ENCODE measurements around the gene ANGPTL1.

The ANGPTL1 gene

GRCh38 chr1:178810585-178810984 lies 60.3 kb downstream of the ANGPTL1 start:
- Histone ChIP-seq H2BK15ac (replicated peaks; ENCODE audit: low read depth) (no peak overlapping the region), H2AK5ac (ENCODE audit: low read length) (no peak overlapping the region), H3K36me3 (ENCODE audit: control insufficient read depth, insufficient read depth, low read length) (no peaks in the 10 kb centered on the region), H4K8ac (ENCODE audit: low read depth, low read length) (no peak overlapping the region), H3K18ac (ENCODE audit: low read length) (no peak overlapping the region), H3K27me3 (ENCODE audit: insufficient read depth, low read length, poor library complexity) (no peaks in the 10 kb centered on the region), H4K5ac (ENCODE audit: low read length) (no peak overlapping the region), H2BK120ac (ENCODE audit: low read depth, low read length) (no peak overlapping the region), H3K9ac (ENCODE audit: low read length) (no peak overlapping the region), H2BK5ac (ENCODE audit: low read length) (no peak overlapping the region), H3K79me2 (ENCODE audit: control insufficient read depth, insufficient read depth, low read length) (no peaks in the 10 kb centered on the region), H3K4me1 (ENCODE audit: control insufficient read depth, low read depth, low read length) (no peaks in the 10 kb centered on the region), H3K4me2 (ENCODE audit: low read length) (no peak overlapping the region), H3K56ac (ENCODE audit: low read length) (no peak overlapping the region), H3K4me3 (ENCODE audit: low read length) (no peak overlapping the region), H3K79me1 (ENCODE audit: low read length) (no peaks in the 10 kb centered on the region), H3K4ac (ENCODE audit: low read depth, low read length) (no peak overlapping the region), H3K27ac (ENCODE audit: low read depth, low read length) (no peak overlapping the region), H3K23ac (ENCODE audit: low read length) (no peak overlapping the region)
- no peak for DNase-seq

GRCh38 chr1:178808529-178808928 lies 62.3 kb downstream of the ANGPTL1 start:
- H2AK5ac ChIP-seq (ENCODE audit: low read length): no peak overlapping the region
- DNase-seq: no peak
- H3K56ac ChIP-seq (ENCODE audit: low read length): no peak overlapping the region
- H3K79me2 ChIP-seq (ENCODE audit: control insufficient read depth, insufficient read depth, low read length): no peaks in the 10 kb centered on the region
- H3K36me3 ChIP-seq (ENCODE audit: control insufficient read depth, insufficient read depth, low read length): no peaks in the 10 kb centered on the region
- H3K79me1 ChIP-seq (ENCODE audit: low read length): no peaks in the 10 kb centered on the region
- no peak overlapping the region for H3K4ac ChIP-seq (ENCODE audit: low read depth, low read length)
- no peak overlapping the region for H3K23ac ChIP-seq (ENCODE audit: low read length)
- H4K5ac ChIP-seq (ENCODE audit: low read length): no peak overlapping the region
- H3K27me3 ChIP-seq (ENCODE audit: insufficient read depth, low read length, poor library complexity): no peaks in the 10 kb centered on the region
- H3K4me2 ChIP-seq (ENCODE audit: low read length): no peak overlapping the region
- H3K27ac ChIP-seq (ENCODE audit: low read depth, low read length): no peak overlapping the region
- H4K8ac ChIP-seq (ENCODE audit: low read depth, low read length): no peak overlapping the region
- H3K9ac ChIP-seq (ENCODE audit: low read length): no peak overlapping the region
- no peak overlapping the region for H2BK15ac ChIP-seq (replicated peaks; ENCODE audit: low read depth)
- no CpG with 5 or more reads among the region's 3 CpGs for WGBS (ENCODE audit: extremely low coverage, insufficient coverage, low lambda C conversion rate)
- H3K18ac ChIP-seq (ENCODE audit: low read length): no peak overlapping the region
- H3K4me3 ChIP-seq (ENCODE audit: low read length): no peak overlapping the region
- H3K4me1 ChIP-seq (ENCODE audit: control insufficient read depth, low read depth, low read length): no peaks in the 10 kb centered on the region
- no peak overlapping the region for H2BK5ac ChIP-seq (ENCODE audit: low read length)
- no peak overlapping the region for H2BK120ac ChIP-seq (ENCODE audit: low read depth, low read length)

- Histone ChIP-seq H3K18ac (ENCODE audit: low read length) (no peak overlapping the region), H3K79me1 (ENCODE audit: low read length) (no peaks in the 10 kb centered on the region), H3K27me3 (ENCODE audit: insufficient read depth, low read length, poor library complexity) (no peaks in the 10 kb centered on the region), H2BK15ac (replicated peaks; ENCODE audit: low read depth) (no peak overlapping the region), H3K56ac (ENCODE audit: low read length) (no peak overlapping the region), H3K4me1 (ENCODE audit: control insufficient read depth, low read depth, low read length) (no peaks in the 10 kb centered on the region), H3K9ac (ENCODE audit: low read length) (no peak overlapping the region), H4K8ac (ENCODE audit: low read depth, low read length) (no peak overlapping the region), H3K36me3 (ENCODE audit: control insufficient read depth, insufficient read depth, low read length) (no peaks in the 10 kb centered on the region), H4K5ac (ENCODE audit: low read length) (no peak overlapping the region), H2AK5ac (ENCODE audit: low read length) (no peak overlapping the region), H3K23ac (ENCODE audit: low read length) (no peak overlapping the region), H2BK120ac (ENCODE audit: low read depth, low read length) (no peak overlapping the region), H3K27ac (ENCODE audit: low read depth, low read length) (no peak overlapping the region), H3K4me2 (ENCODE audit: low read length) (no peak overlapping the region), H3K4me3 (ENCODE audit: low read length) (no peak overlapping the region), H3K79me2 (ENCODE audit: control insufficient read depth, insufficient read depth, low read length) (no peaks in the 10 kb centered on the region), H3K4ac (ENCODE audit: low read depth, low read length) (no peak overlapping the region), H2BK5ac (ENCODE audit: low read length) (no peak overlapping the region)
- no peak for DNase-seq
- no CpG with 5 or more reads among the region's 9 CpGs for WGBS (ENCODE audit: extremely low coverage, insufficient coverage, low lambda C conversion rate)
Measured at GRCh38 chr1:178806665-178807300, 64.1 kb downstream of the ANGPTL1 start.

- no CpG with 5 or more reads among the region's 3 CpGs for WGBS (ENCODE audit: extremely low coverage, insufficient coverage, low lambda C conversion rate)
- no peak overlapping the region for H3K4me2 ChIP-seq (ENCODE audit: low read length)
- no peak overlapping the region for H2BK15ac ChIP-seq (replicated peaks; ENCODE audit: low read depth)
- no peak overlapping the region for H3K18ac ChIP-seq (ENCODE audit: low read length)
- H3K27me3 ChIP-seq (ENCODE audit: insufficient read depth, low read length, poor library complexity): no peaks in the 10 kb centered on the region
- H3K4ac ChIP-seq (ENCODE audit: low read depth, low read length): no peak overlapping the region
- H3K9ac ChIP-seq (ENCODE audit: low read length): no peak overlapping the region
- H3K79me2 ChIP-seq (ENCODE audit: control insufficient read depth, insufficient read depth, low read length): no peaks in the 10 kb centered on the region
- H2AK5ac ChIP-seq (ENCODE audit: low read length): no peak overlapping the region
- no peaks in the 10 kb centered on the region for H3K79me1 ChIP-seq (ENCODE audit: low read length)
- no peak overlapping the region for H2BK5ac ChIP-seq (ENCODE audit: low read length)
- no peak overlapping the region for H3K23ac ChIP-seq (ENCODE audit: low read length)
- no peaks in the 10 kb centered on the region for H3K4me1 ChIP-seq (ENCODE audit: control insufficient read depth, low read depth, low read length)
- H2BK120ac ChIP-seq (ENCODE audit: low read depth, low read length): no peak overlapping the region
- no peaks in the 10 kb centered on the region for H3K36me3 ChIP-seq (ENCODE audit: control insufficient read depth, insufficient read depth, low read length)
- H4K5ac ChIP-seq (ENCODE audit: low read length): no peak overlapping the region
- no peak for DNase-seq
- H3K27ac ChIP-seq (ENCODE audit: low read depth, low read length): no peak overlapping the region
- no peak overlapping the region for H3K4me3 ChIP-seq (ENCODE audit: low read length)
- no peak overlapping the region for H4K8ac ChIP-seq (ENCODE audit: low read depth, low read length)
- H3K56ac ChIP-seq (ENCODE audit: low read length): no peak overlapping the region
Measured at GRCh38 chr1:178802873-178803272, 68.0 kb downstream of the ANGPTL1 start.
